ENCODE results near the gene ZNF771. TPM values are rescaled to one million over a fixed set of nuclear protein-coding genes. Genes with fewer than 3 reads are reported as not detected.
A peak's percentile ranks its signal among the peaks of the same experiment; 100 is the strongest.

Gene ZNF771
- total and polyA plus RNA-seq, 9 of the 15 experiments (the other 6 are each of a cell fraction or from before 2014, with no cell fraction given), result 1.5 to 12.6 (median 4.4) TPM

- TF ChIP-seq, protein P1, sequence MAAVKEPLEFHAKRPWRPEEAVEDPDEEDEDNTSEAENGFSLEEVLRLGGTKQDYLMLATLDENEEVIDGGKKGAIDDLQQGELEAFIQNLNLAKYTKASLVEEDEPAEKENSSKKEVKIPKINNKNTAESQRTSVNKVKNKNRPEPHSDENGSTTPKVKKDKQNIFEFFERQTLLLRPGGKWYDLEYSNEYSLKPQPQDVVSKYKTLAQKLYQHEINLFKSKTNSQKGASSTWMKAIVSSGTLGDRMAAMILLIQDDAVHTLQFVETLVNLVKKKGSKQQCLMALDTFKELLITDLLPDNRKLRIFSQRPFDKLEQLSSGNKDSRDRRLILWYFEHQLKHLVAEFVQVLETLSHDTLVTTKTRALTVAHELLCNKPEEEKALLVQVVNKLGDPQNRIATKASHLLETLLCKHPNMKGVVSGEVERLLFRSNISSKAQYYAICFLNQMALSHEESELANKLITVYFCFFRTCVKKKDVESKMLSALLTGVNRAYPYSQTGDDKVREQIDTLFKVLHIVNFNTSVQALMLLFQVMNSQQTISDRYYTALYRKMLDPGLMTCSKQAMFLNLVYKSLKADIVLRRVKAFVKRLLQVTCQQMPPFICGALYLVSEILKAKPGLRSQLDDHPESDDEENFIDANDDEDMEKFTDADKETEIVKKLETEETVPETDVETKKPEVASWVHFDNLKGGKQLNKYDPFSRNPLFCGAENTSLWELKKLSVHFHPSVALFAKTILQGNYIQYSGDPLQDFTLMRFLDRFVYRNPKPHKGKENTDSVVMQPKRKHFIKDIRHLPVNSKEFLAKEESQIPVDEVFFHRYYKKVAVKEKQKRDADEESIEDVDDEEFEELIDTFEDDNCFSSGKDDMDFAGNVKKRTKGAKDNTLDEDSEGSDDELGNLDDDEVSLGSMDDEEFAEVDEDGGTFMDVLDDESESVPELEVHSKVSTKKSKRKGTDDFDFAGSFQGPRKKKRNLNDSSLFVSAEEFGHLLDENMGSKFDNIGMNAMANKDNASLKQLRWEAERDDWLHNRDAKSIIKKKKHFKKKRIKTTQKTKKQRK (IDR thresholded peaks at IDR 0.05; ENCODE audit: borderline replicate concordance, low read depth, low read length), result no peak
- TF ChIP-seq NR3C1 (CRISPR knock-in tag; IDR thresholded peaks at IDR 0.05) (no peak), EWSR1 (IDR thresholded peaks at IDR 0.05; ENCODE audit: borderline replicate concordance, low read depth, partially characterized antibody) (no peak), XRCC4 (IDR thresholded peaks at IDR 0.05; ENCODE audit: extremely low read depth, insufficient read depth, insufficient read length) (no peak), ZNF124 (CRISPR knock-in tag; IDR thresholded peaks at IDR 0.05) (no peak), HMG20B (CRISPR knock-in tag; IDR thresholded peaks at IDR 0.05) (no peak), ZNF766 (CRISPR knock-in tag; conservative IDR thresholded peaks at IDR 0.05) (peak; percentile 47; the same call in 1 of the 2 replicates), RNF2 (IDR thresholded peaks at IDR 0.05) (peak; percentile 82; the same call in 1 of the 2 replicates), PHF21A (IDR thresholded peaks at IDR 0.05; ENCODE audit: borderline replicate concordance, low read depth) (peak; percentile 94), ELK3 (CRISPR knock-in tag; IDR thresholded peaks at IDR 0.05) (no peak), CBX3 (IDR thresholded peaks at IDR 0.05; ENCODE audit: borderline replicate concordance in 1 of 2, low read length in 2 of 2) (0 out of 3 replicates have a peak, but pooled peaks of 1 of the 2 experiments have one; percentile 12), EHMT2 (IDR thresholded peaks at IDR 0.05) (no peak), ZNF507 (tag; conservative IDR thresholded peaks at IDR 0.05) (no peak)
- TF ChIP-seq, protein P2, sequence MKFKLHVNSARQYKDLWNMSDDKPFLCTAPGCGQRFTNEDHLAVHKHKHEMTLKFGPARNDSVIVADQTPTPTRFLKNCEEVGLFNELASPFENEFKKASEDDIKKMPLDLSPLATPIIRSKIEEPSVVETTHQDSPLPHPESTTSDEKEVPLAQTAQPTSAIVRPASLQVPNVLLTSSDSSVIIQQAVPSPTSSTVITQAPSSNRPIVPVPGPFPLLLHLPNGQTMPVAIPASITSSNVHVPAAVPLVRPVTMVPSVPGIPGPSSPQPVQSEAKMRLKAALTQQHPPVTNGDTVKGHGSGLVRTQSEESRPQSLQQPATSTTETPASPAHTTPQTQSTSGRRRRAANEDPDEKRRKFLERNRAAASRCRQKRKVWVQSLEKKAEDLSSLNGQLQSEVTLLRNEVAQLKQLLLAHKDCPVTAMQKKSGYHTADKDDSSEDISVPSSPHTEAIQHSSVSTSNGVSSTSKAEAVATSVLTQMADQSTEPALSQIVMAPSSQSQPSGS (CRISPR knock-in tag; IDR thresholded peaks at IDR 0.05), result no peak
- TF ChIP-seq, protein P3, sequence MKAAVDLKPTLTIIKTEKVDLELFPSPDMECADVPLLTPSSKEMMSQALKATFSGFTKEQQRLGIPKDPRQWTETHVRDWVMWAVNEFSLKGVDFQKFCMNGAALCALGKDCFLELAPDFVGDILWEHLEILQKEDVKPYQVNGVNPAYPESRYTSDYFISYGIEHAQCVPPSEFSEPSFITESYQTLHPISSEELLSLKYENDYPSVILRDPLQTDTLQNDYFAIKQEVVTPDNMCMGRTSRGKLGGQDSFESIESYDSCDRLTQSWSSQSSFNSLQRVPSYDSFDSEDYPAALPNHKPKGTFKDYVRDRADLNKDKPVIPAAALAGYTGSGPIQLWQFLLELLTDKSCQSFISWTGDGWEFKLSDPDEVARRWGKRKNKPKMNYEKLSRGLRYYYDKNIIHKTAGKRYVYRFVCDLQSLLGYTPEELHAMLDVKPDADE (conservative IDR thresholded peaks at IDR 0.05; ENCODE audit: control insufficient read depth, low read depth, low read length), result no peak
- TF ChIP-seq, protein P4, sequence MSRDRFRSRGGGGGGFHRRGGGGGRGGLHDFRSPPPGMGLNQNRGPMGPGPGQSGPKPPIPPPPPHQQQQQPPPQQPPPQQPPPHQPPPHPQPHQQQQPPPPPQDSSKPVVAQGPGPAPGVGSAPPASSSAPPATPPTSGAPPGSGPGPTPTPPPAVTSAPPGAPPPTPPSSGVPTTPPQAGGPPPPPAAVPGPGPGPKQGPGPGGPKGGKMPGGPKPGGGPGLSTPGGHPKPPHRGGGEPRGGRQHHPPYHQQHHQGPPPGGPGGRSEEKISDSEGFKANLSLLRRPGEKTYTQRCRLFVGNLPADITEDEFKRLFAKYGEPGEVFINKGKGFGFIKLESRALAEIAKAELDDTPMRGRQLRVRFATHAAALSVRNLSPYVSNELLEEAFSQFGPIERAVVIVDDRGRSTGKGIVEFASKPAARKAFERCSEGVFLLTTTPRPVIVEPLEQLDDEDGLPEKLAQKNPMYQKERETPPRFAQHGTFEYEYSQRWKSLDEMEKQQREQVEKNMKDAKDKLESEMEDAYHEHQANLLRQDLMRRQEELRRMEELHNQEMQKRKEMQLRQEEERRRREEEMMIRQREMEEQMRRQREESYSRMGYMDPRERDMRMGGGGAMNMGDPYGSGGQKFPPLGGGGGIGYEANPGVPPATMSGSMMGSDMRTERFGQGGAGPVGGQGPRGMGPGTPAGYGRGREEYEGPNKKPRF (IDR thresholded peaks at IDR 0.05; ENCODE audit: low read depth, low read length), result no peak
Measured at GRCh38 chr16:30429678-30430427, 22.4 kb downstream of the ZNF771 start, which contains the start of gene DCTPP1 (continued).

Data from K562 (cell line).